HepG2 (cell line): ENCODE measurements around the gene ITGAX. TPM values are rescaled to one million over a fixed set of nuclear protein-coding genes. Genes with fewer than 3 reads are reported as not detected.

Source experiments
- ATF4 ChIP-seq, 2 experiments: fragments of 450-650 bp in 1 of 2; sonication (generic) in 1 of 2; formaldehyde crosslinking; IDR thresholded peaks; 2 replicates each; pipeline versions ENCODE4 v1.5.0 to v1.8.0; 2020 to 2022; ENCODE audit warnings: mild to moderate bottlenecking in 1 of 2, missing genetic modification reagents in 1 of 2
- BCLAF1 ChIP-seq: fragments of 450-650 bp; IDR thresholded peaks from 2 replicates; pipeline ENCODE4 v1.6.1; 2017; ENCODE audit warnings: mild to moderate bottlenecking
- CREBL2 ChIP-seq: sonication (generic); formaldehyde crosslinking; IDR thresholded peaks from 2 replicates; pipeline ENCODE4 v1.8.1; 2023; ENCODE audit warnings: missing genetic modification reagents, mild to moderate bottlenecking, borderline replicate concordance
- EZH2 ChIP-seq: conservative IDR thresholded peaks from 2 replicates; pipeline ENCODE4 v1.6.1; 2012; ENCODE audit warnings: mild to moderate bottlenecking, low read depth, low read length, moderate library complexity
- HNF1B ChIP-seq: sonication (generic); formaldehyde crosslinking; IDR thresholded peaks from 2 replicates; pipeline ENCODE4 v1.5.1; 2020; ENCODE audit warnings: mild to moderate bottlenecking, moderate library complexity, missing genetic modification reagents
- LCORL ChIP-seq, 2 experiments: fragments of 450-650 bp in 1 of 2; sonication (generic) in 1 of 2; formaldehyde crosslinking in 1 of 2; IDR thresholded peaks; 2 replicates each; pipeline versions ENCODE4 v1.5.0 to v1.6.1; 2017 to 2020; ENCODE audit warnings: antibody characterized with exemption in 1 of 2, missing genetic modification reagents in 1 of 2
- MLLT10 ChIP-seq: sonication (generic); formaldehyde crosslinking; IDR thresholded peaks from 2 replicates; pipeline ENCODE4 v1.4.0; 2020; ENCODE audit warnings: missing genetic modification reagents
- PHF20 ChIP-seq: sonication (generic); formaldehyde crosslinking; IDR thresholded peaks from 2 replicates; pipeline ENCODE4 v1.5.0; 2020; ENCODE audit warnings: mild to moderate bottlenecking, missing genetic modification reagents
- POLR2A ChIP-seq, 2 experiments: IDR thresholded peaks; 2 replicates each; pipeline ENCODE4 v1.6.1; 2011; ENCODE audit warnings: low read depth in 2 of 2, low read length in 2 of 2, mild to moderate bottlenecking in 1 of 2, moderate library complexity in 1 of 2; ENCODE audit not compliant: insufficient read depth in 1 of 2
- PRDM15 ChIP-seq: sonication (generic); formaldehyde crosslinking; IDR thresholded peaks from 2 replicates; pipeline ENCODE4 v1.4.0; 2020; ENCODE audit warnings: missing genetic modification reagents
- PTBP1 ChIP-seq: fragments of 200-400 bp; formaldehyde crosslinking; IDR thresholded peaks from 2 replicates; pipeline ENCODE4 v1.6.1; 2018; ENCODE audit warnings: low read length, low read depth; ENCODE audit not compliant: poor library complexity, severe bottlenecking
- ZBTB1 ChIP-seq: sonication (generic); formaldehyde crosslinking; IDR thresholded peaks from 2 replicates; pipeline ENCODE4 v1.4.0; 2020; ENCODE audit warnings: missing genetic modification reagents, borderline replicate concordance
- ZKSCAN8 ChIP-seq: IDR thresholded peaks from 2 replicates; pipeline ENCODE4 v1.6.1; 2016; ENCODE audit warnings: borderline replicate concordance, missing genetic modification reagents, missing compliant biosample characterization
- ZNF224 ChIP-seq: sonication (generic); formaldehyde crosslinking; IDR thresholded peaks from 2 replicates; pipeline ENCODE4 v1.5.0; 2020; ENCODE audit warnings: mild to moderate bottlenecking, missing genetic modification reagents
- polyA plus RNA-seq, 8 experiments: library from polyadenylated mRNA; depleted of rRNA in 3 of 8; stranded (reverse) in 7 of 8; unstranded in 1 of 8; fragments of >200 nt; fragmentation: Illumina TruSeq in 4 of 8; extraction: Trizol in 4 of 8; gene quantifications; 2 replicates each; pipeline versions ENCODE4 v1.2.1 to v1.2.3, GENCODE V29; 2011 to 2016; ENCODE audit warnings: low read depth in 4 of 8, missing spikeins in 1 of 8, mixed read lengths in 1 of 8; ENCODE audit not compliant: insufficient read depth in 1 of 8
- total RNA-seq, 5 experiments: library from RNA; depleted of rRNA; stranded (reverse); fragments of >200 nt; fragmentation: Illumina TruSeq; extraction: Trizol; gene quantifications; 2 replicates each; pipeline ENCODE4 v1.2.3, GENCODE V29; 2016; ENCODE audit warnings: low read depth in 1 of 5

Gene ITGAX
- total and polyA plus RNA-seq, 2 of the 13 experiments (the other 11 are each of a cell fraction or from before 2014, with no cell fraction given) = 0.32 TPM; not detected in 1

- no peak for TF ChIP-seq ATF4 (CRISPR knock-in tag; IDR thresholded peaks at IDR 0.05)
- TF ChIP-seq CREBL2 (CRISPR knock-in tag) = no peak
- TF ChIP-seq MLLT10 (CRISPR knock-in tag) = no peak
- TF ChIP-seq HNF1B (CRISPR knock-in tag) = no peak
- peak in 1 of 2 experiments; percentile 31; a peak in 1 of 4 replicates for TF ChIP-seq POLR2A (IDR thresholded peaks at IDR 0.05; ENCODE audit: insufficient read depth in 1 of 2, low read depth in 2 of 2, low read length in 2 of 2)
- TF ChIP-seq PHF20 (CRISPR knock-in tag) = no peak
- TF ChIP-seq PTBP1 = no peak
- no peak for TF ChIP-seq PRDM15
- no peak for TF ChIP-seq EZH2
- no peak for TF ChIP-seq ZKSCAN8 (CRISPR knock-in tag)
- no peak for TF ChIP-seq BCLAF1
- 0 out of 2 replicates have a peak, but pooled peaks have one; percentile 12 for TF ChIP-seq LCORL (IDR thresholded peaks at IDR 0.05)
- no peak for TF ChIP-seq LCORL (CRISPR knock-in tag; IDR thresholded peaks at IDR 0.05)
- TF ChIP-seq ZNF224 (CRISPR knock-in tag) = no peak
- TF ChIP-seq ZBTB1 (CRISPR knock-in tag) = no peak
Observed at GRCh38 chr16:31404353-31405064, 49.5 kb downstream of the ITGAX start (continued).
